Kidney epithelial cell (primary cell): ENCODE results near the gene ATP5MK. TPM values are rescaled to one million over a fixed set of nuclear protein-coding genes. Genes with fewer than 3 reads are reported as not detected.
A peak's percentile ranks its signal among the peaks of the same experiment; 100 is the strongest.

Source experiments
- DNase-seq: peaks from one replicate; pipeline ENCODE4 v3.0.0-alpha.2; 2010; ENCODE audit warnings: low read depth
- H3K27me3 ChIP-seq: 2 replicates; pipeline ENCODE4 v1.6.0; 2011; ENCODE audit warnings: low read length; ENCODE audit not compliant: control insufficient read depth, insufficient read depth
- H3K36me3 ChIP-seq: 2 replicates; pipeline ENCODE4 v1.5.1; 2011; ENCODE audit warnings: low read length; ENCODE audit not compliant: control insufficient read depth, insufficient read depth
- H3K4me3 ChIP-seq: 2 replicates; pipeline ENCODE4 v1.5.1; 2011; ENCODE audit warnings: low read depth, mild to moderate bottlenecking, control low read depth, low read length
- total RNA-seq: library from RNA; depleted of rRNA; stranded (reverse); fragments of >200 nt; gene quantifications from 2 replicates; pipeline ENCODE4 v1.2.3, GENCODE V29; 2015
- TF ChIP-seq, protein P1 (sequence below): IDR thresholded peaks from 2 replicates; pipeline ENCODE4 v1.5.1; 2011; ENCODE audit warnings: mild to moderate bottlenecking, moderate library complexity, low read length, control low read depth, inconsistent platforms; ENCODE audit not compliant: insufficient read depth, poor library complexity, severe bottlenecking

The ATP5MK gene, protein sequence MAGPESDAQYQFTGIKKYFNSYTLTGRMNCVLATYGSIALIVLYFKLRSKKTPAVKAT
- 384 and 433 TPM in 2 replicates for total RNA-seq

DNA sequence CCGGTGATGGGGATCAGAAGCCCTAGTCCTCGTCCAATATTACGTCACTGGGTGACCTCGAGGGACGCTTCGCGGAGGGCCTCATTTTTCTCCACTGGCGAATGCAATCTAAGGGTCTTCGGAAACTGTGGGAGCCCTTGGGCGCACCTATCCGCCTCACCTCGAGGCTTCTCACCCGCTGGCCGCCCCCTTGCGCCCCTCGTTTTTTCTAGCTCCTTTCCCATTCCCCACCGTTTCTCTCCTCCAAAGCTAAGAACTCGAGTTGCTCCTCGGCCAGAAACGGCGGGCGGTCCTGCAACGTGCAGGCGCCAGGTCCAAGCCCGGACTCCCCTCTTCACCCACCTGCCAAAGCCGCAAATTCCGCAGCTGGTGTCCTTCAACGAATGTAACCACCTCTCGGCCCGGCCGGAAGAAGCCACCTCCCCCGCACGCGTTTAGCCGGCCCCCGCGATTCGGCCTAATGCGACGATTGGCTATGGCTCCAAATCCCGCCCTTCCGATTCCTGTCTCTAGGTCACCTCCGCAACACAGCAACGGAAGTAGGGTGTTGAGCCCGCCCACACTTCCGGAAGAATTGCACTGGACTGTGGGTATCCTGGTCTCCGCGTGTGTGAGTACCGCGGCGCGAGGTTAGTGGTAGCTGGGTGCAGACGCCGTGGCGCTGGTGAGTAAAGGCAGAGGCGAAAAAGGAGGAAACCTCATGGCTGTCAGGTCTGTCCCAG lies at the start of gene ATP5MK, which contains the start of gene PDCD11:
Gene ATP5MK, minus strand, starts transcription at position 409 of the 722 bp plus-strand sequence. CDS start 4,018 bp downstream, outside the sequence.
Gene PDCD11, plus strand, starts transcription at position 560 of the 722 bp plus-strand sequence. CDS start 1,801 bp downstream, outside the sequence.
- peak; percentile 94 for DNase-seq
- peaks cover 2% of the 10 kb centered on the region for H3K36me3 ChIP-seq
- TF ChIP-seq, protein P1, sequence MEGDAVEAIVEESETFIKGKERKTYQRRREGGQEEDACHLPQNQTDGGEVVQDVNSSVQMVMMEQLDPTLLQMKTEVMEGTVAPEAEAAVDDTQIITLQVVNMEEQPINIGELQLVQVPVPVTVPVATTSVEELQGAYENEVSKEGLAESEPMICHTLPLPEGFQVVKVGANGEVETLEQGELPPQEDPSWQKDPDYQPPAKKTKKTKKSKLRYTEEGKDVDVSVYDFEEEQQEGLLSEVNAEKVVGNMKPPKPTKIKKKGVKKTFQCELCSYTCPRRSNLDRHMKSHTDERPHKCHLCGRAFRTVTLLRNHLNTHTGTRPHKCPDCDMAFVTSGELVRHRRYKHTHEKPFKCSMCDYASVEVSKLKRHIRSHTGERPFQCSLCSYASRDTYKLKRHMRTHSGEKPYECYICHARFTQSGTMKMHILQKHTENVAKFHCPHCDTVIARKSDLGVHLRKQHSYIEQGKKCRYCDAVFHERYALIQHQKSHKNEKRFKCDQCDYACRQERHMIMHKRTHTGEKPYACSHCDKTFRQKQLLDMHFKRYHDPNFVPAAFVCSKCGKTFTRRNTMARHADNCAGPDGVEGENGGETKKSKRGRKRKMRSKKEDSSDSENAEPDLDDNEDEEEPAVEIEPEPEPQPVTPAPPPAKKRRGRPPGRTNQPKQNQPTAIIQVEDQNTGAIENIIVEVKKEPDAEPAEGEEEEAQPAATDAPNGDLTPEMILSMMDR = peak; percentile 14
- peak within 1 kb of the TSS; percentile 86 for H3K4me3 ChIP-seq
- H3K27me3 ChIP-seq = no peaks in the 10 kb centered on the region

DNA sequence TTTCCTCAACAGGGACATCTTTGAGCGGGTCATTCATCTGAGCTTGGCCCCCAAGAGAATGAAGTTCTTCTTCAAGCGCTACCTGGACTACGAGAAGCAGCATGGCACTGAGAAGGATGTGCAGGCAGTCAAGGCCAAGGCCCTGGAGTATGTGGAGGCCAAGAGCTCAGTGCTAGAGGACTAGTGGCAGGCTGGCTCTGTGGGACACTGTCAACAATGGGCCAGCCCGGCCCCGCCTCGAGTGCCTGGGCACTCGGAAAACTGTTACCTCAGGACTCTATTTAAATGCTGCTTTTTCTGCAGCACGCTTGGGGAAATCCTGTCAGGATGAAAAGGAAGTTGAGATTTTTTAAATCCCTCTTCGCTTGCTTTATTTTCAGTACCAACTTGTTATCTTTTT lies 49.1 kb upstream of the ATP5MK start:
- Histone ChIP-seq H3K4me3 (no peak overlapping the region), H3K36me3 (peaks cover 3% of the 10 kb centered on the region), H3K27me3 (no peaks in the 10 kb centered on the region)
- TF ChIP-seq, protein P1 = no peak
- no peak for DNase-seq

DNA sequence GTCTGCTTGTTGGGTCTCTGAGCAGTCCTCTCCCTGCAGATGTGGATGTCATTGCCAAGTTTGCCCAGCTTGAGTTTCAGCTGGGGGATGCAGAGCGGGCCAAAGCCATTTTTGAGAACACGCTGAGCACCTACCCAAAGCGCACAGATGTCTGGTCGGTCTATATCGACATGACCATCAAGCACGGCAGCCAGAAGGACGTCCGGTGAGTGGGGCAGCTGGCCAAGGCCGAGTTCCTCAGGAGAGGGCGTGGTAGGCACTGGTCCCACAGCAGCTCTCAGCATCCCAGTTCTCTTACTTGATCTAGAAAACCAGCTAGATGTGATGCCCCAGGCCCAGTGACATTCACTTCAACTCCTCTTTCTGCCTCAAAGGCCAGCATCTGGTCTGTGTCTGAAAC lies 48.2 kb upstream of the ATP5MK start:
- TF ChIP-seq, protein P1 = no peak
- no peak for DNase-seq
- Histone ChIP-seq H3K27me3 (no peaks in the 10 kb centered on the region), H3K4me3 (no peak overlapping the region), H3K36me3 (peaks cover 3% of the 10 kb centered on the region)

DNA sequence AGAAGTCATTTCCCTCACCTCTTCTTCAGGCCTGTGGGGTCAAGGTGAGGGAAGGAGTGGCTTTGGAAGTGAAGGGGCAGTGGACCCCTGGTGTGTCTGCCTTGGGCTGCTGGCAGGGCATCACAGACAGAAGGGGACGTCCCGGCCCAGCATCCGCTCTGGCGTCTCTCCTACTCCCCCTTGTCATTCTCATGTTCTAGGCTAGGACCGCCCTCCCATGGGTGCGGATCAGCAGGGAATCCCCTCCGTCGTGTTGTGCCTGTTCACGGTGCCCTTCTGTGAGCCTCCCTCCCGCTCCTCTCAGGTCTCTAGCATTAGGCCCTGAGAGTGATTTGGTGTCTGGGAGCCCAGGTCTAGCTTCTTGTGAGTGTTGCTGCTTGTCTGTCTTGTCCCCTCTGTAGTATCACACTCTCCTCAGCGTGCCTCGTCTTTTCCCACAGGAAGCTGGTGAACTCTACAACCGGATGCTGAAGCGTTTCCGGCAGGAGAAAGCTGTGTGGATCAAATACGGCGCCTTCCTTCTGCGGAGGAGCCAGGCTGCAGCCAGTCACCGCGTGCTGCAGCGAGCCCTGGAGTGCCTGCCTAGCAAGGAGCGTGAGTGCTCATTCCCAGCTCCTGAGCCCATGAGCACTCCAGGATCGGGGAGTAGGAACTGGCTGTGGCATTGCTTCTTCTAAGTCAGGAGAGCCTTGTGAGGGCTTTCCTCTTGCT lies 47.4 kb upstream of the ATP5MK start:
- Histone ChIP-seq H3K36me3 (peaks cover 2% of the 10 kb centered on the region), H3K27me3 (no peaks in the 10 kb centered on the region)
- TF ChIP-seq, protein P1 = no peak

DNA sequence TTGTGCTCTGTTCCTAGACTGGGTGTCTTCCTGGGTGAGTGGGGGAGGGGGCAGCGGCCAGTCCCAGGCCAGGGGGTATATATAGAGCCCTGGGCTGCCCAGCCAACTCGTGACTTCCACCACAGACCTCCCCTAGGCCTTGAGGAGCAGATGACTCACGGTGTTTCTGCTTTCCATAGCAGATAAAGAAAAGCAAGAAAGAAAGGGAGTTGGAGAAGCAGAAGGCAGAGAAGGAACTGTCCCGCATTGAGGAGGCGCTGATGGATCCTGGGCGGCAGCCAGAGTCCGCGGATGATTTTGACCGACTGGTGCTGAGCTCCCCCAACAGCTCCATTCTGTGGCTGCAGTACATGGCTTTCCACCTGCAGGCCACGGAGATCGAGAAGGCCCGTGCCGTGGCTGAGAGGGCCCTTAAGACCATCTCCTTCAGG lies 45.8 kb upstream of the ATP5MK start:
- no peak for DNase-seq
- no peak overlapping the region for H3K4me3 ChIP-seq
- TF ChIP-seq, protein P1 = no peak
- H3K36me3 ChIP-seq = peaks cover 2% of the 10 kb centered on the region
- no peaks in the 10 kb centered on the region for H3K27me3 ChIP-seq

More for the DNA sequence above, 47.4 kb upstream of the ATP5MK start:
- no peak for DNase-seq
- no peak overlapping the region for H3K4me3 ChIP-seq
